Measurements from ENCODE around the gene UCN2.

- no peak for TF ChIP-seq CTCF (IDR thresholded peaks at IDR 0.05)
- no peak for TF ChIP-seq POLR2A (IDR thresholded peaks at IDR 0.05)
These were observed 3.5 kb upstream of the UCN2 start for GRCh38 chr3:48567090-48567489.

Data from uterus (tissue), 2 donors.